ENCODE measurements around the gene ZFP82. TPM values are rescaled to one million over a fixed set of nuclear protein-coding genes. Genes with fewer than 3 reads are reported as not detected.

Gene ZFP82
- total RNA-seq, 2 donors from 2014 or later, result 0.78 to 2.0 TPM

- ATAC-seq (no peak), DNase-seq (no peak)
- Histone ChIP-seq H3K4me3 (peak overlapping the region; percentile 38 to 67), H3K4me1 (peaks cover 19% of the 10 kb centered on the region), H3K27me3 (no peaks in the 10 kb centered on the region), H3K36me3 (replicated peaks in 1 of 2; ENCODE audit: insufficient read depth in 1 of 2, low read depth in 2 of 2) (no peaks in the 10 kb centered on the region), H3K9me3 (no peaks in the 10 kb centered on the region), H3K27ac (peak overlapping the region; percentile 40 to 80 (median 59))
- intact Hi-C loops (cut with DNase I), result no loop called here
- TF ChIP-seq CTCF (IDR thresholded peaks at IDR 0.05) (no peak), POLR2A (IDR thresholded peaks at IDR 0.05) (no peak)
- 24 to 31% methylated on average over 5 to 25 of the region's 25 CpGs for WGBS, 2 donors
These were observed 625 bp downstream of the ZFP82 start for GRCh38 chr19:36417752-36418286.

- Histone ChIP-seq H3K36me3 (replicated peaks in 1 of 2; ENCODE audit: insufficient read depth in 1 of 2, low read depth in 2 of 2) (no peaks in the 10 kb centered on the region), H3K27me3 (no peaks in the 10 kb centered on the region), H3K27ac (no peak overlapping the region), H3K4me3 (no peak overlapping the region), H3K9me3 (no peaks in the 10 kb centered on the region), H3K4me1 (no peaks in the 10 kb centered on the region)
- 77 to 91% methylated on average over 4 to 5 of the region's 5 CpGs for WGBS, 2 donors
- TF ChIP-seq POLR2A (IDR thresholded peaks at IDR 0.05) (no peak), CTCF (IDR thresholded peaks at IDR 0.05) (no peak)
- no peak for DNase-seq
- intact Hi-C loops (cut with DNase I), result no loop called here
- ATAC-seq, result no peak
These were observed 8.6 kb downstream of the ZFP82 start for GRCh38 chr19:36409841-36410240.

- Histone ChIP-seq H3K27ac (no peak overlapping the region), H3K36me3 (replicated peaks in 1 of 2; ENCODE audit: insufficient read depth in 1 of 2, low read depth in 2 of 2) (no peaks in the 10 kb centered on the region), H3K4me3 (no peak overlapping the region), H3K4me1 (no peaks in the 10 kb centered on the region), H3K9me3 (no peaks in the 10 kb centered on the region), H3K27me3 (no peaks in the 10 kb centered on the region)
- DNase-seq (no peak), ATAC-seq (no peak)
- TF ChIP-seq POLR2A (IDR thresholded peaks at IDR 0.05), result no peak
- TF ChIP-seq CTCF (IDR thresholded peaks at IDR 0.05), result no peak
- intact Hi-C loops (cut with DNase I), result no loop called here
- WGBS, 2 donors, result 75 to 91% methylated on average over 3 of the region's 3 CpGs
These were observed 10.3 kb downstream of the ZFP82 start for GRCh38 chr19:36408101-36408500.

- no peak overlapping the region for H3K4me3 ChIP-seq
- TF ChIP-seq CTCF (IDR thresholded peaks at IDR 0.05) (no peak), POLR2A (IDR thresholded peaks at IDR 0.05) (no peak)
- 94 to 96% methylated on average over 3 of the region's 3 CpGs for WGBS, 2 donors
- intact Hi-C loops (cut with DNase I), result no loop called here
- H3K9me3 ChIP-seq, result peaks cover 0 to 12% (median 0%) of the 10 kb centered on the region in 3 donors
- DNase-seq (no peak), ATAC-seq (no peak)
- peaks cover 0 to 3% of the 10 kb centered on the region in 2 donors for H3K36me3 ChIP-seq (replicated peaks in 1 of 2; ENCODE audit: insufficient read depth in 1 of 2, low read depth in 2 of 2)
- no peak overlapping the region for H3K27ac ChIP-seq
- no peaks in the 10 kb centered on the region for H3K4me1 ChIP-seq
- H3K27me3 ChIP-seq, result no peaks in the 10 kb centered on the region
These were observed 13.9 kb downstream of the ZFP82 start for GRCh38 chr19:36404498-36404897.

GRCh38 chr19:36401475-36401874 lies 17.0 kb downstream of the ZFP82 start:
- intact Hi-C loops (cut with DNase I), result no loop called here
- DNase-seq (no peak), ATAC-seq (no peak)
- peaks cover 0 to 3% of the 10 kb centered on the region in 2 donors for H3K36me3 ChIP-seq (replicated peaks in 1 of 2; ENCODE audit: insufficient read depth in 1 of 2, low read depth in 2 of 2)
- WGBS, 2 donors, result 88 to 94% methylated on average over 7 of the region's 7 CpGs
- no peak overlapping the region for H3K27ac ChIP-seq
- peaks cover 0 to 19% (median 0%) of the 10 kb centered on the region in 3 donors for H3K9me3 ChIP-seq
- H3K27me3 ChIP-seq, result no peaks in the 10 kb centered on the region
- no peak overlapping the region for H3K4me3 ChIP-seq
- H3K4me1 ChIP-seq, result no peaks in the 10 kb centered on the region
- TF ChIP-seq POLR2A (IDR thresholded peaks at IDR 0.05) (no peak), CTCF (IDR thresholded peaks at IDR 0.05) (no peak)
